Transverse colon (tissue), 4 donors: ENCODE data around the gene PCNX2. TPM values are rescaled to one million over a fixed set of nuclear protein-coding genes. Genes with fewer than 3 reads are reported as not detected.

Source experiments
- DNase-seq: peaks from one replicate; pipeline ENCODE4 v3.0.0-alpha.2; 2019
- H3K27ac ChIP-seq, 4 donors: fragments of 200-600 bp; sonication (generic); 2 replicates each; pipeline ENCODE4 v1.5.1; 2016 to 2018; ENCODE audit warnings: inconsistent platforms in 4 of 4
- H3K27me3 ChIP-seq: fragments of 200-600 bp; sonication (generic); 2 replicates; pipeline ENCODE4 v1.5.1; 2017; ENCODE audit warnings: inconsistent platforms
- H3K36me3 ChIP-seq, 4 donors: fragments of 200-600 bp; sonication (generic); 2 replicates each; pipeline ENCODE4 v1.5.1; 2017 to 2019; ENCODE audit warnings: inconsistent platforms in 4 of 4
- H3K4me1 ChIP-seq, 4 donors: fragments of 200-600 bp; sonication (generic); 2 replicates each; pipeline ENCODE4 v1.5.1; 2017 to 2020; ENCODE audit warnings: inconsistent platforms in 4 of 4
- H3K4me3 ChIP-seq, 4 donors: fragments of 200-600 bp; sonication (generic); 1 replicate in 1 of 4; 2 replicates in 3 of 4; pipeline versions ENCODE4 v1.5.1 to v1.6.1; 2017 to 2019; ENCODE audit warnings: inconsistent platforms in 4 of 4
- H3K9me3 ChIP-seq, 2 donors: fragments of 200-600 bp; sonication (generic); 2 replicates each; pipeline ENCODE4 v1.5.1; 2017 to 2019; ENCODE audit warnings: inconsistent platforms in 2 of 2
- EP300 ChIP-seq: sonication (generic); formaldehyde crosslinking; IDR thresholded peaks from one replicate; pipeline ENCODE4 v1.6.1; 2017; ENCODE audit warnings: antibody characterized with exemption, low read depth
- POLR2A ChIP-seq: fragments of 450-650 bp; IDR thresholded peaks from one replicate; pipeline ENCODE4 v1.6.1; 2016; ENCODE audit warnings: antibody characterized with exemption, mild to moderate bottlenecking, moderate library complexity
- POLR2AphosphoS5 ChIP-seq, 3 donors: sonication (generic); formaldehyde crosslinking; IDR thresholded peaks; one replicate each; pipeline ENCODE4 v1.6.1; 2016; ENCODE audit warnings: antibody characterized with exemption in 3 of 3
- WGBS, 2 donors: methylation state at CpG; one replicate each; pipeline ENCODE4 v1.1.5; 2018; ENCODE audit warnings: low coverage in 1 of 2; 5-methylcytosine and 5-hydroxymethylcytosine counted together
- in situ Hi-C, 4 donors: fragments of 200-750 bp; cut with MboI; loops; one replicate each; pipeline versions ENCODE4 v1.15.0 to v1.15.1; 2017; ENCODE audit warnings: low sequenced_read_pairs in 3 of 4, low pct_ligation_motif_present in 1 of 4, low pct_unique_long_range_greater_than_20kb in 1 of 4
- intact Hi-C: fragments of 100-400 bp; cut with DNase I; formaldehyde crosslinking; loops from one replicate; pipeline ENCODE4 v1.15.1; 2023; ENCODE audit warnings: low total_unique reads
- total RNA-seq, 4 donors: library from RNA; depleted of rRNA; stranded (reverse); fragments of >200 nt; gene quantifications; one replicate each; pipeline ENCODE4 v1.1.0, GENCODE V29; 2016
- TF ChIP-seq, protein P1 (sequence below), 5 experiments: fragments of 200-600 bp in 3 of 5; fragments of 450-650 bp in 2 of 5; sonication (generic) in 3 of 5; IDR thresholded peaks; 1 replicate in 2 of 5; 2 replicates in 3 of 5; pipeline ENCODE4 v1.5.1; 2016 to 2017; ENCODE audit warnings: antibody characterized with exemption in 5 of 5, inconsistent platforms in 3 of 5, mild to moderate bottlenecking in 2 of 5, moderate library complexity in 1 of 5

Gene PCNX2
- total RNA-seq, 4 donors from 2014 or later = 6.8 to 518 (median 11.8) TPM

DNA sequence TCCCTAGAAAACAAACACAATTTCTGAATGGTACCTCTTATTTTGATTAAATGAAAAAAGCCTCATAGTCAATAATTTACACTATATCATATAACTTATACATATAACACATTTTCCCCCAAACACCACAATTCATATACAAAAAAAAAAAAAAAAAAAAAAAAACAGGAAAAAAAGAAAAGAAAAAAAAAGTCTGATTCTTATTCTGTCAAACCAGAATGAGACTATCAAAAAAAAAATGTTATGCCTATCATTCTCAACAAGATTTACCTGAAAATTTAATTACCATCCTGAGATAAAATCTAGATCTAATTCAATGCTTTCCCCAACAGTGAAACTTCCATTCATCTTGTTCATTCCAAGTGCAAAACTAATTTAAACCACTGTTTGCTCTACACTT, 86.8 kb downstream of the PCNX2 start:
- intact Hi-C loops (no loop called here), in situ Hi-C loops (no loop called here)
- TF ChIP-seq POLR2AphosphoS5 (IDR thresholded peaks at IDR 0.05) (no peak), EP300 (no peak), POLR2A (no peak)
- TF ChIP-seq, protein P1, sequence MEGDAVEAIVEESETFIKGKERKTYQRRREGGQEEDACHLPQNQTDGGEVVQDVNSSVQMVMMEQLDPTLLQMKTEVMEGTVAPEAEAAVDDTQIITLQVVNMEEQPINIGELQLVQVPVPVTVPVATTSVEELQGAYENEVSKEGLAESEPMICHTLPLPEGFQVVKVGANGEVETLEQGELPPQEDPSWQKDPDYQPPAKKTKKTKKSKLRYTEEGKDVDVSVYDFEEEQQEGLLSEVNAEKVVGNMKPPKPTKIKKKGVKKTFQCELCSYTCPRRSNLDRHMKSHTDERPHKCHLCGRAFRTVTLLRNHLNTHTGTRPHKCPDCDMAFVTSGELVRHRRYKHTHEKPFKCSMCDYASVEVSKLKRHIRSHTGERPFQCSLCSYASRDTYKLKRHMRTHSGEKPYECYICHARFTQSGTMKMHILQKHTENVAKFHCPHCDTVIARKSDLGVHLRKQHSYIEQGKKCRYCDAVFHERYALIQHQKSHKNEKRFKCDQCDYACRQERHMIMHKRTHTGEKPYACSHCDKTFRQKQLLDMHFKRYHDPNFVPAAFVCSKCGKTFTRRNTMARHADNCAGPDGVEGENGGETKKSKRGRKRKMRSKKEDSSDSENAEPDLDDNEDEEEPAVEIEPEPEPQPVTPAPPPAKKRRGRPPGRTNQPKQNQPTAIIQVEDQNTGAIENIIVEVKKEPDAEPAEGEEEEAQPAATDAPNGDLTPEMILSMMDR (IDR thresholded peaks at IDR 0.05) = no peak
- Histone ChIP-seq H3K27me3 (no peaks in the 10 kb centered on the region), H3K4me1 (no peaks in the 10 kb centered on the region), H3K27ac (no peak overlapping the region), H3K36me3 (no peaks in the 10 kb centered on the region), H3K4me3 (no peak overlapping the region), H3K9me3 (no peaks in the 10 kb centered on the region)
- no peak for DNase-seq

DNA sequence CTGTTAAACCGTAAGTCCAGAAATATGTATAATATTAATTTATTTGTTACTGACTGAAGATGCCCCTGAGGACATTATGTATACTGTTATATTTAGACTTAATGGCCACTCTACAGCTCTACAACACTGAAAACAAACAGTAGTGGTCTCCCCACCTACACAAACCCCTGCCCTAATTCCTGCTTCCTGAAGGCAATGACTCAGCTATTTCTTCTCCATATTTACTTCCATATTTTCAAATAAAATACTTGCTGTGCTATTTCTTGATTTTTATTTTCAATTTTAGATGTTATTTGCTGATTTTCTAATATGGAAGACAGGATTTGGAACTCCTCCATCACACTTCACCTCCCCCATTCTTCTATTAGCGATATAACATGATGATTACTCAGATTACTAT, 97.6 kb downstream of the PCNX2 start:
- in situ Hi-C loops = no loop called here
- no peak for TF ChIP-seq POLR2A
- TF ChIP-seq, protein P1 (IDR thresholded peaks at IDR 0.05) = no peak
- no peak for TF ChIP-seq POLR2AphosphoS5 (IDR thresholded peaks at IDR 0.05)
- TF ChIP-seq EP300 = no peak
- WGBS, 2 donors = 95 to 97% methylated on average over 2 of the region's 2 CpGs

DNA sequence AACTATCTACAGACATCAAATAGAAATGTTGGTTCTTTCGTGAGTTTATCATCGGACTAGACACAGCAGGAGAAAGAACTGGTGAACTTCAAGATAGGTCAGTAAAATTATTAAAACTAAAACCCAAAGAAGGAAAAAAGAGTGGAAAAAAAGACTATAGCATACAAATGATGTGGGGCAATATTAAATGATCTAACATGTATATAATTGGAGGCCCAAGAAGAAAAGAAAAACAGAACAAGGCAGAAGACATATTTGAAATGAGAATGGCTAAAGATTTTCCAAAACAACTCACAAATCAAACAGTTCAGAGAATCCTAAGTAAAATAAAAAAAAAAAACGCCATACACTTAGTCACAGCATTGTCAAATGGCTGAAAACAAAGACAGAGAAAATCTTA, 101.8 kb downstream of the PCNX2 start:
- Histone ChIP-seq H3K4me3 (no peak overlapping the region), H3K4me1 (no peaks in the 10 kb centered on the region), H3K36me3 (no peaks in the 10 kb centered on the region), H3K27ac (no peak overlapping the region), H3K27me3 (no peaks in the 10 kb centered on the region), H3K9me3 (peaks cover 9 to 21% of the 10 kb centered on the region in 2 donors)
- no peak for DNase-seq
- intact Hi-C loops (no loop called here), in situ Hi-C loops (no loop called here)
- WGBS, 2 donors = 85 to 91% methylated on average over 3 of the region's 3 CpGs
- no peak for TF ChIP-seq POLR2AphosphoS5 (IDR thresholded peaks at IDR 0.05)
- no peak for TF ChIP-seq EP300
- no peak for TF ChIP-seq POLR2A
- TF ChIP-seq, protein P1 (IDR thresholded peaks at IDR 0.05) = no peak

More for the DNA sequence above, 97.6 kb downstream of the PCNX2 start:
- DNase-seq = no peak
- no peaks in the 10 kb centered on the region for H3K36me3 ChIP-seq
- H3K27me3 ChIP-seq = no peaks in the 10 kb centered on the region
- intact Hi-C loops = no loop called here
- no peak overlapping the region for H3K4me3 ChIP-seq
- no peak overlapping the region for H3K27ac ChIP-seq
- peaks cover 9 to 21% of the 10 kb centered on the region in 2 donors for H3K9me3 ChIP-seq
- no peaks in the 10 kb centered on the region for H3K4me1 ChIP-seq

DNA sequence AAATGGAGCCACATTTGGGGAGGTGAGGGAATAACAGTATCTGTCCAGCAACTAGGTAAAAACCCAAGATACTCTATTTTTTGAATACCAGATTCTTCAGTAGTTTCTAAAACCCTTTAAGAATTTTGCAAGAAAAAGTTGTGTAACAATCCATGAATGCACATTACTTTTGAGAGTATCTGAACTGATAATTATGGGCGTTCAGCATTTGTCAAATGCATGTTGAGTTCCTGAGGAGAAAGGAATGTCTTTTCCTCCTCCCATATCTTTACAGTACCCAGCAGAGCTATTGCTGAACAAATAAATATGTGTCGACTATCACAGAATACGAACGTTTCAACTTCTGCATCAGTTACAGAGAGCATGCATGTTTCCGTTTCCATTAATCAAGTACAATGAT, 104.5 kb downstream of the PCNX2 start:
- in situ Hi-C loops = no loop called here
- intact Hi-C loops = no loop called here
- 79 to 84% methylated on average over 5 of the region's 5 CpGs for WGBS, 2 donors

More for the DNA sequence above, 104.5 kb downstream of the PCNX2 start:
- DNase-seq = no peak
- peaks cover 9 to 21% of the 10 kb centered on the region in 2 donors for H3K9me3 ChIP-seq
- H3K4me1 ChIP-seq = no peaks in the 10 kb centered on the region
- no peak overlapping the region for H3K4me3 ChIP-seq
- H3K36me3 ChIP-seq = no peaks in the 10 kb centered on the region
- TF ChIP-seq, protein P1 (IDR thresholded peaks at IDR 0.05) = no peak
- H3K27ac ChIP-seq = no peak overlapping the region
- no peaks in the 10 kb centered on the region for H3K27me3 ChIP-seq
